NT2/D1 (cell line): ENCODE data around the gene KLHL29.
A peak's percentile ranks its signal among the peaks of the same experiment; 100 is the strongest.

Source experiments
- DNase-seq: peaks from one replicate; pipeline ENCODE4 v3.0.0-alpha.2; 2011; ENCODE audit warnings: low read depth, low spot score
- H3K27me3 ChIP-seq: 2 replicates; pipeline ENCODE4 v1.6.0; 2011; ENCODE audit warnings: mild to moderate bottlenecking; ENCODE audit not compliant: insufficient read length, insufficient read depth
- H3K36me3 ChIP-seq: 2 replicates; pipeline ENCODE4 v1.6.1; 2011; ENCODE audit warnings: mild to moderate bottlenecking, low read length, mixed read lengths; ENCODE audit not compliant: insufficient read depth, insufficient read length
- H3K4me1 ChIP-seq: 2 replicates; pipeline ENCODE4 v1.5.1; 2011; ENCODE audit not compliant: insufficient read depth, insufficient read length
- H3K4me3 ChIP-seq: 2 replicates; pipeline ENCODE4 v1.5.1; 2011; ENCODE audit warnings: low read depth; ENCODE audit not compliant: insufficient read length
- H3K9ac ChIP-seq: 2 replicates; pipeline ENCODE4 v1.6.0; 2011; ENCODE audit warnings: low read depth; ENCODE audit not compliant: insufficient read length
- H3K9me3 ChIP-seq: 2 replicates; pipeline ENCODE4 v1.5.1; 2011; ENCODE audit warnings: mild to moderate bottlenecking, low read length; ENCODE audit not compliant: insufficient read depth
- SUZ12 ChIP-seq: IDR thresholded peaks from 2 replicates; pipeline ENCODE4 v1.6.1; 2011; ENCODE audit not compliant: insufficient read length, insufficient read depth; ENCODE audit errors: extremely low read depth
- YY1 ChIP-seq: IDR thresholded peaks from 2 replicates; pipeline ENCODE4 v1.6.1; 2011; ENCODE audit not compliant: insufficient read length, insufficient read depth
- ZNF274 ChIP-seq: IDR thresholded peaks from 2 replicates; pipeline ENCODE4 v1.6.1; 2011; ENCODE audit warnings: mild to moderate bottlenecking, low read depth, low read length

The KLHL29 gene

DNA sequence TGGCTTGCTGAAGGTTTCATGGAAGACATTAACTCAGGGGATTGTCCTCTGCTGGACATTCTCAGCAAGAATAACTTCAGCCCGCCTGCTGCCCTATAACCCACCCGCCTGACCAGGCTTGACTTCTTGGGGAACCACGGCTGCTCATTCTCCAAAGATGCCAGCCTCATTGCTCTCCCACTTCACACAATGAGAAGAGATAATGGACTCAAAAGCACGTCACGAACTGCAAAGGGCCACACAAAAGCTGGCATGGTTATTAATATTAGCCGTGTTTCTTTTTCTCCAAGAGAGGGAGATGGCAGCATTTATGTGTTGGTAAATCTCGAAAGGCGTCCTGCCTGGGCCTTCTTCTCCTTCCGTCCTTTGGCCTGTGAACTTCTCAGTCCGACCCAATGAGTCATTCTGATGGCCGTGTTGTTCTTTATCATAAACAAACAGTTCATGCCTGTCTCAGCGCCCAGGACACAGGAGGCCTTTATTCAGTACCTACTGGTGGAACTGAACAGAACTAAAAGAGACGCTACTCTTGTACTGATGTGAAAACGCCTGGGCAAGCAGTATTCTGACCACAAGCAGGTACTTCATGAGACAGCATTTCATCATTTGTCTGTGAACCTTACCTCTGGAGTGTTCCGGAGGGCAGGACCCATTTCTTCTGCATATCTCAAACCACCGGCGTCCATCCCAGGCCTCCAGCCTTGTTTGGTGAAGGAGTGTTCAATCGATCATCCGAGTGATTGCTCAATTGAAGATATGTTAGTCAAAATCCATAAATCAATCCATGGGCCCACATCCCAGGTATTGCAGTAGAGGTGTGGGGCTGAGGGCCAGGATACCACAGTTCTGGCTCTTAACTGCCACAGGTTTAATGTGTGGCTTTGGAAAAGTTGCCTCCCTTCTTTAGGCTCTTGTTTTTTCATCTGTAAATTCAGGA is 25.1 kb upstream of the KLHL29 start:
- Histone ChIP-seq H3K4me3 (no peak overlapping the region), H3K9me3 (no peaks in the 10 kb centered on the region), H3K4me1 (no peaks in the 10 kb centered on the region), H3K36me3 (no peaks in the 10 kb centered on the region), H3K9ac (no peak overlapping the region), H3K27me3 (peaks cover 3% of the 10 kb centered on the region)
- no peak for DNase-seq
- no peak for TF ChIP-seq ZNF274
- no peak for TF ChIP-seq SUZ12
- no peak for TF ChIP-seq YY1

DNA sequence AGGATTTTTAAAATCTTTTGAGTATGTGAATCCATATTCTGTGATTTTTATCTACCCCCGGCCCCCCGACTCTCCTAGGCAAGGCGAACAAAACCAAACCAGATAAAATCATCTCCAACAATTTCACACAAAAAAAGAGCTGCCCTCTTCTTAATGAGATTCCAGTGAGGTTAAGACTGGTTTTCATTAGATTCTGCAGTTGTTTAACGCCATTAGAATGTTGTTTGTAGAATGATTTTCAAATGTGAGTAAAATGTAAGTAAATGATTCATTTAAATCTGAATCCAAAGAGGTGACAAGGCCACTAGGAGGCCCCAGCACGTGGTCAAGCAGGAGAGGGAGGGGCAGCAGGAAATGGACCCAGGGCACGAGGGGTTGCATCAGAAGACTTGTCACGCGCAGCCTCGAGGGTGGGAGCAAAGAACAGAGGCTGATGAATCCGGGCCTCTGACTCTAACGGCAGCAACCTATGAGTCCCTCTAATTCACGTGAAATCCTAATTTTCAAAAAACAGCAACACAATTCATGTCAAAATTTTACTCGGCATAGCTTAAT is 24.3 kb upstream of the KLHL29 start:
- Histone ChIP-seq H3K4me1 (no peaks in the 10 kb centered on the region), H3K36me3 (no peaks in the 10 kb centered on the region), H3K9ac (no peak overlapping the region), H3K4me3 (no peak overlapping the region), H3K9me3 (no peaks in the 10 kb centered on the region), H3K27me3 (peaks cover 3% of the 10 kb centered on the region)
- no peak for TF ChIP-seq YY1
- no peak for TF ChIP-seq ZNF274
- no peak for TF ChIP-seq SUZ12
- DNase-seq = no peak

DNA sequence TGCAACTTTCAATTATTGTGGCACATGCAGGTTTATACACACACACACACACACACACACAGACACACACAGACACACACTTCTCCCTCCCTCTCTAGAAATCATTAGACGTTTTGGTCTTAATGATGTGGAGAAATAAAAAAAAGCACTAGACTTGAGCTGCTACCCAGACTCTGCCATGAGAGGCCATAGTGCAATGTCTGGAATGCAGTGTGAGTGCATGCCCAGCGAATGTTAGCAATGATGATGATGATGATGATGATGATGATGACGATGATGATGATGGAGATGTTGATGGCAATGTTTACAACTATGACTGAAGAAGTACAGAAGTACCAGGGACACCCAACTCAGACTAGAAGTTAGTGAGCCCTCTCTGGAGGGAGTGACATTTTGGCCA is 23.8 kb upstream of the KLHL29 start:
- no peaks in the 10 kb centered on the region for H3K9me3 ChIP-seq

DNA sequence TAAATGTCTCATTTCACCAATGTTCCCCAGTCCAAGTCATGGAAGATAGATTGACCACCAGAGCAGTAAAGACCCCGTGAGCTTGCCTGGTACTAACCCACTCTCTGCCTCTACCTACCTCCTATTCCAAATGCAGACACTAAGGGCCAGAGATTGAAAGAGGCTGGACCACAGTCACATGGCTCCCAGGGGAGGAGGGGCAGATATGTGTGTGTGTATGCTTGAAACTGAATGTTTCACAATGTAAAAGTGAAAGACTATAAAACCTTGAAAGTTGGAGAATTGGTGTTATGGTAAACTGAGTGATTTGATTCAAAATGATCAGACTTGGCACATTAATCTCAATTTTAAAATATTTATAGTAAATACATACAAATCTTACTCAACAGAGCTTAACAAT is 21.7 kb upstream of the KLHL29 start:
- no peak for DNase-seq
- Histone ChIP-seq H3K4me3 (no peak overlapping the region), H3K27me3 (peaks cover 3% of the 10 kb centered on the region), H3K4me1 (no peaks in the 10 kb centered on the region), H3K36me3 (no peaks in the 10 kb centered on the region), H3K9ac (no peak overlapping the region), H3K9me3 (no peaks in the 10 kb centered on the region)
- TF ChIP-seq YY1 (no peak), ZNF274 (no peak), SUZ12 (no peak)

More for the DNA sequence above, 23.8 kb upstream of the KLHL29 start:
- H3K4me1 ChIP-seq = no peaks in the 10 kb centered on the region
- TF ChIP-seq SUZ12 = no peak
- no peak for TF ChIP-seq YY1
- no peak for TF ChIP-seq ZNF274
- H3K9ac ChIP-seq = no peak overlapping the region
- H3K36me3 ChIP-seq = no peaks in the 10 kb centered on the region
- DNase-seq = no peak
- H3K4me3 ChIP-seq = no peak overlapping the region
- H3K27me3 ChIP-seq = peaks cover 3% of the 10 kb centered on the region

DNA sequence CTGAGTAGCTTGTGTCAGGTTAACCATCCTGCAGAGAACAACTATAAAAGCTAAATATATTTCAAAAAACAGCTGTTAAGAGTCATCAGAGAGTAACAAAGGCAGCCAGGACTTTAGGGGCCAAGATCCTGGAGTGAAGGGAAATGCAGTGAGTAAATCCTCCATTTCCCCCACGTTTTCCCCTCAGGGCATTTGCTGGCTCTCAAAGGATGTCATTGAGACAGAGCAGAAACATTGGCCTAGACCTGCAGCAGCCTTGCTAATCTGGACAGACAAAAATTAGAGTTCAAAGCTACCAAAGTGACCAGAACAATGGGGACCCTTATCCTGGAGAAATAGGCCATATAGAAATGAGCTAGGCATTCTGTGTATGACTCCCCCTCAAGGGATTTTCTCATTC is 21.1 kb upstream of the KLHL29 start:
- peak; percentile 63 for DNase-seq
- TF ChIP-seq ZNF274 = no peak
- no peak for TF ChIP-seq YY1
- no peak for TF ChIP-seq SUZ12
- Histone ChIP-seq H3K27me3 (peaks cover 3% of the 10 kb centered on the region), H3K9me3 (no peaks in the 10 kb centered on the region), H3K4me3 (no peak overlapping the region), H3K9ac (no peak overlapping the region), H3K36me3 (no peaks in the 10 kb centered on the region), H3K4me1 (no peaks in the 10 kb centered on the region)

DNA sequence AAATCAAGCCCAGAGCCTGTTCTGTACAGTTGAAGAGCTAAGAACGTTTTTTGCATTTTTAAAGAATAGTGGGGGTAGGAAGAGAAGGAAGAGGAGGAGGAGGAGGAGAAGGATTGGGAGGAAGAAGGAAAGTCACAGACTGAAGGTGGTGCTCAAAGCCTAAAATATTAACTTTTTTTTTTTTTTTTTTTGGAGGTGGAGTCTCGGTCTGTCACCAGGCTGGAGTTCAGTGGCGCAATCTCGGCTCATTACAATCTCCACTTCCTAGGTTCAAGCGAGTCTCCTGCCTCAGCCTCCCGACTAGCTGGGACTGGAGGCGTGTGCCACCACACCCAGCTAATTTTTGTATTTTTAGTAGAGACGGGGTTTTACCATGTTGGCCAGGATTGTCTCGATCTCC is 18.3 kb upstream of the KLHL29 start:
- Histone ChIP-seq H3K9me3 (no peaks in the 10 kb centered on the region), H3K9ac (no peak overlapping the region), H3K27me3 (no peaks in the 10 kb centered on the region), H3K4me1 (no peaks in the 10 kb centered on the region), H3K36me3 (no peaks in the 10 kb centered on the region), H3K4me3 (no peak overlapping the region)
- TF ChIP-seq ZNF274 = no peak
- TF ChIP-seq YY1 = no peak
- no peak for TF ChIP-seq SUZ12
- DNase-seq = no peak

DNA sequence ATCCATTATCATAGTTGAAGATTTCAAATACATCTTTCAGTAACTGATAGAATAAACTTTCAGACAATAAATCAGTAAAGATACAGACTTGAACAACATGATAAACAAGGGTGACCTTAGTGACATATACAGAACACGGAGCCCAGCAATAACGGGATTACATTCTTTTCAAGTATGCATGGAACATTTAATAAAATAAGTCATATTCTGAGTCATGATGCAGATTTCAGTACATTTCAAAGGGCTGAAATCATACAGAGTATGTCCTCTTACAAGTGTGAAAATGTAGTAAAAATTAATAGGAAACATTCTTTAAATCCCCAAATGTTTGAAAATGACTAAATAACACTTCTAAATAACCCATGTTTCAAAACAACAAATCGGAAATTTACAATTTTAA is 17.2 kb upstream of the KLHL29 start:
- H3K36me3 ChIP-seq = no peaks in the 10 kb centered on the region
- no peak overlapping the region for H3K4me3 ChIP-seq
- no peaks in the 10 kb centered on the region for H3K9me3 ChIP-seq
- H3K27me3 ChIP-seq = no peaks in the 10 kb centered on the region
- no peak for DNase-seq
- no peak overlapping the region for H3K9ac ChIP-seq
- no peaks in the 10 kb centered on the region for H3K4me1 ChIP-seq
- TF ChIP-seq ZNF274 (no peak), YY1 (no peak), SUZ12 (no peak)
